GM19324 (cell line): ENCODE data around the gene AK8.
"Not testable (repeated sequence)": the region's sequence is repeated elsewhere in the genome, so short reads cannot be mapped to it uniquely, and the experiment has no call there.

Experiments
- ATAC-seq: cut with Tn5 transposase; IDR thresholded peaks from one replicate; pipeline ENCODE4 v1.9.1; 2021; ENCODE audit warnings: mild to moderate bottlenecking, moderate library complexity; ENCODE audit not compliant: unreplicated experiment, low FRiP score

AK8 gene

DNA sequence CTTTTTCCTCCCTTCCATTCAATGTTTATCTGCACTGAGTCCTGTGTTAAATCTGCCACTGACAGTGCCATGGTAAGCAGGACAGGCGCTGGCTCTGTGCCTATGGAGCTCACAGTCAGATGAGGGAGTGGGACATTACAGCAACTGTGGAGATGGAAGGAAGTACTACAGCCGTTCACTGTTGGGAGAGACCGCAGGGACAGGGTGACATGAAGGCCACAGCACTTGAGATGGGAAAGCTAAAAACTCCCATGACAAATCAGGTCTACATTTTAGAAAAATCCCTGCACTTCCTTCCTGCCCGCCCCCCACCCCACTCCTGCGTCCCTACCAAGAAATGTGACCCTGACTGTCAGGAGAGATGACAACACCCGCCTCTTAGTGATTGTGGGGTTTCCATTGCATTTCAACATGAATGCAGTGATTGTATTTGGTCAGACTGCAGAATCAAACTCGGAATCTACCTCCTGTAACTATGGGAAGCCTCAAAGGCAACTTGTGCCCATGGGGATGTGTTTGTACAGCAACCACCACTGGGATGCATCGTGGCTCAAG, 151.4 kb downstream of the AK8 start:
- no peak for ATAC-seq

DNA sequence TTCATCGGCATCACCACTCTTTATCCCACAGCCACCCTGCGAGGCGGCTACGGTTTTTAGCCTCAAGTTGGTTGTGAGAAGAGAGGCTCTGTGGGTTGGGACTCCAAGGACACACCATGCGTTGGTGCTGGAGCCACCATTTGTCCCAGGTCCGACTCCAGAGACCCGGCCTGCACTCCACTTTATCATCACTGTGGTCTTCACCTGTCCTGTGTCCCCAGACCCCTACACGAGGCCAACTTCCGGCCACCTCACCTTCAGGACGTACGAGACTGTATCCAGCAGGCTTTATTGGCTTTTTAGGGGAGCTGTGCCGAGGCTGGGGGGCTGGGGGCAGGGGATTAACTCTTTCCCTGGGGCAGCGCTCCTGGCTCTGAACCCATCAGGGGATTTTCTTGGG, 152.8 kb downstream of the AK8 start:
- ATAC-seq: no peak

DNA sequence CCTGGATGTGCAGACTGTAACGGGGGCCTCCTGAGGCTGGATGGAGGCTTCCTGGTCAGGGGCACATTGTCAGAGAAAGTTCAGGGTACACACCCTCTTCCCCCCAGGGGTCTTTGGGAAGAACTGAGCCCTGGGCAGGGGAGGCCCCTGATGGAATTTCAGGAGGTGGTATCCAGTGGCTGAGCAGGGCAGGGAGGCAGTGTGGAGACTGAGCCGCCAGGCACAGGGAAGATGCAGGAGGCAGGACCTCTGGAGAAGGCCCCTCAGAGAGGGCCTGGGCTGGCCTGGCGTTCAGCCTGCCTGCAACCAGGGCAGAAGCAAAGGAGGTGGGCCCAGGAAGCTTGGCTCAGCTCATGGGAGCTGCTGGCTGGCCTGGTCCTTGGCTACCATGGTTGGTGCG, 154.3 kb downstream of the AK8 start:
- ATAC-seq: no peak

DNA sequence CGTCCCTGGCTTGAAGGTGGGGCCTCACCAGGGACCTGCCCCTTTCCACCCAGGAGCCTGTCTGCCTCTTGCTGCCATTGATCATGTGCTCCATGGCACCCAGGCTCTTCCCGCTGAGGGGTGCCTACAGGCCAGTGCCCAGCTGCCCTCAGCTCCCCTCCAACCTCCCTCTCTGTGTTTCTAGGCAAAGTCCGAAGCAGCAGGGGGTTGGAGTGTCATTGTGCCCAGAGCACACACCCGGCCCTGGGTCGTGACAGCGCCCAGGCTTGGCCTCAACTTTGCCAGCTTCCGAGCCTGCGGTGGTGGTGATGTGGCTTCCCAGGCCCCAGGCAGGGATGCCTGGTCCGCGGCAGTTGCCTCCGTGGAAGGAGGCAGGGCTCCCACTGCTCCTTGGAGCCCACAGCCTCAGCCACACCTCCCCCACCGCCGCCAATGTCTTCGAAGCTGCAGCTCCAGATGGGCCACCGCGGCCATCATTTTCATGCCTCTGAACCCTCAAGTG, 155.5 kb downstream of the AK8 start:
- no peak for ATAC-seq

DNA sequence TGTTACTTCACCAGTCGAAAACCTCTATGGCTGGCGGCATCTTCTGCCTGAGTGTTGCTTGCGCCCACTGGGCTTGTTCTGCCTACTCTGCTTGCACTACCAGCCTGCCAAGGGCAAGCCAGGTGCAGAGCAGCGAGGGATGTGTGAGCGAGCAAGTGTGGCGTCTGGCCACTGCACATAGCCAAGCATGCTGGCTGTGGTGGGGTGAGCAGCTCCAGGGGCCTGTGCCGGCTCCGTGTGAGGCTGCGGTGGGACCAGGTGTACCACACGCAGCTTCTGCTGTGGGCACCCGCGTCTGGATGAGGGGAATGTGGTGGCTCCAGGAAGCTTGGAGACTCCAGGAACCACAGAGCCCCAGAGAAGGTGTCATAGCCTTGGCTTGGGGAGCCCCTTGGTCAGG, 156.4 kb downstream of the AK8 start:
- ATAC-seq: no peak

DNA sequence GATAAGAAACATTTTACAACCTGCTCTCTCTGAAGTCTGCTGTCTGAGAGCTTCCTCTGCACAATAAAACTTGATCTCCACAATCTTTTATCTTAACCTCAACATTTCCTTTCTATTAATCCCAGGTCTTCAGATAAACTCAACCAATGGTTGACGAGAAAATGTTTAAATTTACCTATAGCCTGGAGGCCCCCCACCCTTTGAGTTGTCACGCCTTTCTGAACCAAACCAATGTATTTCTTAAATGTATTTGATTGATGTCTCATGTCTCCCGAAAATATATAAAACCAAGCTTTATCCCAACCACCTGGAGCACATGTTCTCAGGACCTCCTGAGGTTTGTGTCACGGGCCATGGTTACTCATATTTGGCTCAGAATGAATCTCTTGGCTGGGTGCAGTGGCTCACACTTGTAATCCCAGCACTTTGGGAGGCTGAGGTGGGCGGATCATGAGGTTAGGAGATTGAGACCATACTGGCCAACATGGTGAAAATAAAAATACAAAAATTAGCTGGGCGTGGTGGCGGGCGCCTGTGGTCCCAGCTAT, 159.6 kb downstream of the AK8 start:
- ATAC-seq: not testable (repeated sequence)

DNA sequence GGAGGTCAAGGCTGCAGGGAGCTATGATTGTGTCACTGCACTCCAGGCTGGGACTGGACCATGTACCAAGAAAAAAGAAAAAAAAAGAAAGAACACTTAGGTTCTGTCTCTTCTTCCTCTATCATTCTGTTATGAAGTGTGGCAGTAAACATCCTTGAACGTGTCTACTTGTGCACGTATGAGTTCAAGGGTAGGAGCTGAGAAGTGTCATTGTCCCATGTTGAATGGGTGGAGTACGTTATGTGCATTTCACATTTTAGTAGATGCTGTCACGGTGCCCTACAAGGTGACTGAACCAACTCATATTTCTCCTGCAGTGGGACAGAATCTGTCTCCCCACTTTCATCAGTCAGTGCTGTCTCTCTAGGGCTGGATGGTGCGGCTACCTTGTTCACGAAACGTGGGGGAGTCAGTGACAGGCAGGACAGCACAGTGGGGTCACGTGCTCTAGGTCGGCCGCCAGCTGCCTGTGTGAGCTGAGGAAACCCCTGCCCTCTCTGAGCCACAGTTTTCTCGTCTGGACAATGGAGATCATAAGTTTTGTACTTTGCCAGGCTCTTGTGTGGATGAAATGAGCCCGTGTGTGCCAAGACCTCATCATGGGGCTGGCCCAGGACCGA, 160.6 kb downstream of the AK8 start:
- ATAC-seq: no peak

DNA sequence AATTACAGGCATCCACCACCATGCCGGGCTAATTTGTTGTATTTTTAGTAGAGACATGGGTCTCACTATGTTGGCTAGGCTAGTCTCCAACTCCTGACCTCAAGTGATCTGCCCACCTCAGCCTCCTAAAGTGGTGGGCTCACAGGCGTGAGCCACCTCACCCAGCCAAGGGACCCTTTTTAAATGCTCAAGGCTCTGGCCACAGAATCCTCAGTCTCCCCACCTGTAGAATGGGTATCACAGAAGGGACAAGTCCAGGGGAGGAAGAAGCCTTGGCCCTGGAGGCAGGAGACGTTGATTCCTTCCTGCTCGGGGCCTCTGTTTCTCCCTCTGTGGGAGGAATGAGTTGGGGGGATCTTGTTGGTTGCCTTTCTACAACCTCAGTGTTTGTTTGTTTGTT, 162.1 kb downstream of the AK8 start:
- no peak for ATAC-seq

DNA sequence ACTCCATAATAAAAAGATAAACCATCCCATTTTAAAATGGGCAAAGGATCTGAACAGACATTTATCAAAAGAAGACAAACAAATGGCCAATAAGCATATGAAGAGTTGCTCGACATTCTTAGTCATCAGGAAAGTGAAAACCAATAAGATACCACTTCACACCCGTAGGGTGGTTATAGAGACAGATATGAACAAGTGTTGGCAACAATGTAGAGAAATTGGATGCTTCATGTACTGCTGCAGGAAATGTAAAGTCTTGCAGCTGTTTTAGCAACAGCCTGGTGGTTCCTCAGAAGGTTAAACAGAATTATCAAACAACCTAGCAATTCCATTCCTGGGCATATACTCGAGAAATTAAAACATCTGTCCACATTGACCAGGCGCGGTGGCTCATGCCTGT, 165.3 kb downstream of the AK8 start:
- no peak for ATAC-seq

DNA sequence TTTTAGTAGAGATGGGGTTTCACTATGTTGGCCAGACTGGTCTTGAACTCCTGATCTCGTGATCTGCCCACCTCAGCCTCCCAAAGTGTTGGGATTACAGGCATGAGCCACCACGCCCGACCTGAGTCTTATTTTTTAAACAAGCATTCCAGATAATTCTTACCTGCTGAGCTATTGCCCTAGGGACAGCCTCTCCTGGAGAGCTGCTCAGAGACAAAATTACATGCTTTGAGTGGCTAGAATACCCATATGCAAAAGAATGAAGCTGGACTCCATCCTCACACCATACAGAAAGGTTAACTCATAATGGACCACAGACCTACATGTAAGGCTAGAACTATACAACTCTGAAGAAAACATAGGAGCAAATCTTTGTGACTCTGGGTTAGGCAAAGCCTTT, 166.2 kb downstream of the AK8 start:
- no peak for ATAC-seq

DNA sequence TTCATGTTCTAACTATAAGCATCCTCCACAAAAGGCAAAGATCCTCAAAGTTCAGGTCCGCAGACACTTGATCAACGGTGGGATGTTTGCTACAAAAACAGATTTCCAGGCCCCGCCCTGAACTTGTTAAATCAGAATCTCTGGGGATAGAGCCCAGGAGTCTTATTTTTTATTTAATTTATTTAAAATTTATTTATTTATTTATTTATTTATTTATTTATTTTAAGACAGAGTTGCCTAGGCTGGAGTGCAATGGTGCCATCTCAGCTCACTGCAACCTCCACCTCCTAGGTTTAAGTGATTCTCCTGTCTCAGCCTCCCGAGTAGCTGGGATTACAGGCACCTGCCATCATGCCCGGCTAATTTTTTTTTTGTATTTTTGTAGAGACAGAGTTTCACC, 166.9 kb downstream of the AK8 start:
- not testable (repeated sequence) for ATAC-seq

DNA sequence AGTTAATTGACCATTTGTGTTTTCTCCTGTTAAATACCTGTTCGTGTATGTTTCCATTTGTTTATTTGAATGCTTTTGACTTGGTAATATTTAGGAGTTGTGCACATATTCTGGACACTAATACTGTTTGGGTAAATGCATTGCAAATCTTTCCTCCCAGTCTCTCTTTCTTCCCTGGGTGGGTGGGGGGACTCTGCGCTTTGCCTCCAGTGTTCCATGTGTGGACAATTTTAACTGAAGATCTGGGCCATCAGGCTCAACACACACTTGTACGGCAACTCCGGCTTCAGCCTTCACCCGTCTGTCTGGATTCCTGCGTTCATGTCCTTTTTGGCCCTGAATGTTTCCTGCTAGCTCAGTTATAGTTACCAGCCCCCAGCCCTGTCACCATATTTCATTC, 167.8 kb downstream of the AK8 start:
- ATAC-seq: no peak

DNA sequence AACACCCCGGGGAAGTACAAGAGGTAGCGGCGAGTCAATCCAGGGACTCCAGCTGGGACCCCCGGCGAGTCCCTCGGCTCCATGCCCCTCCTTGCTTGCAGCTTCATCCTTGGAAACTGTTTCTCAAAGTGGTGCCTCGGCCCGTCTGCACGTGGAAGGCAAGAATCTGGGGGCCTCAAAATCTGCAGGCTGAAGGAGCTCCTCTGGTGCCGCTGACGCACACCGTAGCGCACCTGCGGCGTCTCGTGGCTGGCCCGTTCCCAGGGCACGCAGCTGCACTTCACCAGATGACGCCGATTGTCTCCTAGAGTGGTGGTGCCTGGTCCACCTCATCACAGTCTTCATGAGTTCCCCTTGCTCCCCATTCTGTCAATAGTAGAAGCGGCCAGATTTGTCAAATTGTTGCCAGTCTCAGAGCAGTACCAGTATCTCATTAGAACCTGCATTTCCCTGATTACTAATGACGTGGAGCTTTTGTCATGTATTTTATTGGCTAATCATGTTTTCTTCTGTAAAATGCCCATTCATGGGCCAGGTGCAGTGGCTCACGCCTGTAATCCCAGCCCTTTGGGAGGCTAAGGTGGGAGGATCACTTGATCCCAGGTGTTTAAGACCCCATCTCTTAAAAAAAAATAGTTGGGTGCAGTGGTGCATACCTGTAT, 169.2 kb downstream of the AK8 start:
- ATAC-seq: no peak

DNA sequence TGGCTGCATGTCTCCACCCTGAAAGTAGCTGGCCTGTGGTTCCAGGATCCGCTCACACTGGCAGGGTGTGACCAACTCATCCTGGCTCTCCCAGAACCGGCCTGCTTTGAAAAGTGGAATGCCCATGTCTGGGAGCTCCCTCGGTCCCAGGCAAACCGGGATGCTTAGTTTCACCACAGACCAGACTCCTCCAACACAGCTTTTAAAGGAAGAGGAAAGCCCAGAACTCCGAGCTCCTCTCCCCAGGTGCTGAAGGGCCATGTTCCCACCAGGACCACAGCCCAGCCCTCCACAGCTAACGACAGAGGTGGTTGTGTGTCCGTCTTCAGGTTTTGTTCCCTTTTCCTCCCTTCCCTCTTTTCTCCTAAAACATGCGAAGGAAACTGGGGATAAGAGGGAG, 169.8 kb downstream of the AK8 start:
- ATAC-seq: no peak

DNA sequence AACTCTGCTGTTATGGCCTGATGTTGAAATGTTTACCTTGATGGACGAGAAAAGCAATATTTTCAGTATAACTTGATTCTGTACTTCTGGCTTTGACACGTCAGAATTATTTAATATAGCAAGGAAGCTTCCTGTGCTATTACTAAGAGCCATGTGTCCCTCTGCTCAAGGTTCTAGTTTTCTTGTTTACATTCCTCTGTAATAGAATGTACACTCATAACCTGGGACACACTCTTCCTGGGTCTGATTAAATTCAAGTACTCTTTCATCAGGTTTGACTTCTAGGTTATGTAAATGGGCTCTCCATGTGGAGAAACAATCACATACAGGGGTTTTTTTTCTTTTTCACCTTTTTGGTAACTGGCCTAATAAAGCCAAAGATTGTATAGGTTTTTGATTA, 174.7 kb downstream of the AK8 start:
- ATAC-seq: no peak

DNA sequence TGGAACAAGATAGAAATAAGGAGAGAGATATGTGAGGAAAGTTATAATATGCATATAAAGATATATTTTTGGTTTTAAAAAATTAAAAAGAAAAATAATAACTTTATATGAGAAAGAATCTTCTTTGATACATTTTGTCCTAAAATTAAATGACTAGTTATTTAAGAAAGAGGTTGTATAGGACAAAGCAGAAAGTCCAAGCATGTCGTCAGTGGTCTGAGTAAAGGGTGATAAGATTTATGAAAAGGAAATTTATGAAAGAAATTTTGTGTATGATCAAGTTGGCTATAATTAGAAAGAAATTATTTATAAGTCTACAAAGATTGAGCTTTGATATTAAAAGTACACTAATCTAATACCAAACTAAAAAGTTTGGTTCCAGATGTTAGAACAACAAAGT, 175.8 kb downstream of the AK8 start:
- no peak for ATAC-seq

DNA sequence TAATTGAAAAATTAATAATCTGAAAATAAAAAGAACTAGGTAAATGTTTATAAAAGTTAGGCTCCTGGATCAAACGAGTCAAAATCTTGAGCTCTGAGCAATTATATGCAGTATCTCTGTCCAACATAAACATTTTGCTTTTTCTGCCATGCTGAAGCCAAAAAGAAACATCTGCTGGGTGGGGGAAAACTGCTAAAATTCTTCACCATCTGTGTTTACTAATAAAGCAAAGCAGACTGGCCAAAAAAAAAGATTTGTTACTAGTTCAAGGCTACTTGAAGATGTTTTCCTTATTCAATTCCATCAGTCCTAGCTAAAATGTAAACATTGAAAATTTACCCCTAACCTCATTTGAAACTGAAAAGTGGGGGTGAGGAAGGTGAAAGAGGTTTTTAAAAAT, 178.1 kb downstream of the AK8 start:
- no peak for ATAC-seq

DNA sequence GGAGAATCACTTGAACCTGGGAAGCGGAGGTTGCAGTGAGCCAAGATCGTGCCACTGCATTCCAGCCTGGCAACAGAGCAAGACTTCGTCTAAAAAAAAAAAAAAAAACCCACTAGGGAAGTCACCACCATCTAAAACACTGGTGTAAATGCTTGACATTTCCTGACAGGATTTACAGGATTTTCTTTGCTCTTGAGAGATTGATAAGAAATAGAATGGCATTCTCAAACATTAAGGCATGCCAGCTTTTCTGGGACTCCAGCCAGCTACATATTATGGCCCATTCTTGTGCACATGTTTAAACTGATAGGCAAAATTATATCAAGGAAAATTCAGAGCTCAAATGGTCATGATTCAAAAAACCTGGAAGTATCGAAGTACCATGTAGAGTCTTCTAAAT, 179.1 kb downstream of the AK8 start:
- ATAC-seq: no peak

DNA sequence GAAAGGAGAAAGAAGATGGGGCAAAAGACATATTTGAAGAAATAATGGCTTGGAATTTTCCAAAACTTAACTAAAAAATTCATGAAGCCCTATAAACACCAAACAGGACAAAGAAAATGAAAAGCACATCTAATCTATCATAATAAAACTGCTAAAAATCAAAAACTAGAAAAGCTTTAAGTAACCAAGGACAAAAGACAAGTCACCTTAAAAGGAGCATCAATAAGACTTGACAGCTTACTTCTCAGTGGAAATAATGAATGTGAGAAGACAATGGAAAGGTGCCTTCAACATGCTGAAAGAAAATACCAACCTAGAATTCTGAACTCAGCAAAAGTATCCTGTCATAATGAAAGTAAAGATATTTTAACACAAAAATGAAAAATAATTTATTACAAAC, 180.9 kb downstream of the AK8 start:
- no peak for ATAC-seq

DNA sequence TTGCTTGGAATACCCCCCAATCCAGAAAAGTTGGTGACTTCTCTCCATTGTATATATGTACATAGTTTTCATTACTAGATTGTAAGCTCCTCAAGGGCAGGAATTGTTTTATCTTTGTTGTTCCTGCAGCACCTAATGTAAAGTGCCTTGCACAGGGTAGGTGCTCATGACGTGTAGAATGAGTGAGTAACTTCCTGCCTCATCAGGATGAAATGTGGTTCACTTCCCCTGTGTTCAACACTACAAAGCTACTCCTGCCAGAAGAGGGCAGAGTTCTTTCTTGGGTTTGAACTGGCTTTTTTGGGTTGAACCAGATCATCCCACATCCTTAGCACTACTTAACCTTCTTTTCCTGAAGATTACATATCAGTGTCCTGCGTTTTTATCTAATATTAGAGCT, 183.9 kb downstream of the AK8 start:
- no peak for ATAC-seq

DNA sequence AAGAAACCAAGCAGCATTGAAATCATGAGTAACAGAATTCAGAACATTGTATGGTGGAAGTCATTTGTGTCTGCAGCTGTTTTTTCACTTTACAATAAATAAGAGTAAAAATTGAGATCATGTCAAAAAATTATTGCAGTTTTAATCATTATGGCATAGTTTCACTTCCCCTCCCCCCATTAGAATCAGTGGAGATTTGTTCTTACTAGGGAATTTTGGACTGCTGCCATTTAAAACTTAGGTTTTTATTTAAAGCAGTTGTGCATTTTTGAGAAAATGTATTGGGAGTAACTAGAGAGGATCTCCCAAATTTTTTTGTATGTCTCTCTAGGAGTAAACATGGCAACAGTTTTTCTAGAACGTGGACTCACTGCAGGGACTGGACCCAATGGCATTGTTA, 187.4 kb downstream of the AK8 start:
- no peak for ATAC-seq

DNA sequence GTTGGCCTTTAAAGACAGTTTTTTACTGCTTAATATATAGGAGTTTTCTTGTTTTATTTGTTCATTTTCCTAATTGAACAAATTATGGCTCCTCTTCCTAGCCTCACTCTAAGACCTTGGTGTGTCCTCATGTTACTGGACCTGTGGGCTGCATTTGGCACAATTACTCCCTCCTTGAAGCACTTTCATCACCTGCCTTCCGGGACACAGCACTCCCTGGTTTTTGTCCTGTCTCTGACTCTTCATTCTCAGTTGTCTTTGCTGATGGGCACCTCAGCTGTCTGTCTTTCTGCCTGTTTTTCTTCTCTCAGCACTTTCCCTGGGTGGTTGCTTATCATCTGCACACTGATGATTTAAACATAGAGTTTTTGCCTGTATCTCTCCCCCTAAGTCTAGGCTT, 194.2 kb downstream of the AK8 start:
- no peak for ATAC-seq
